ENCODE results near the gene IGFBP2. TPM values are rescaled to one million over a fixed set of nuclear protein-coding genes. Genes with fewer than 3 reads are reported as not detected.
"Not testable (repeated sequence)": the region's sequence is repeated elsewhere in the genome, so short reads cannot be mapped to it uniquely, and the experiment has no call there.

Gene IGFBP2
- 24.0 and 56.2 TPM in 2 replicates for total RNA-seq

GRCh38 chr2:216632952-216633615, at the start of gene IGFBP2:
Gene IGFBP2, plus strand, starts transcription at chr2:216633420. Its CDS starts 104 bp downstream, at chr2:216633524.
- DNase-seq (ENCODE audit: low read depth in 2 of 2): peak in 1 of 2 donors; percentile 40

GRCh38 chr2:216583606-216584005, 49.6 kb upstream of the IGFBP2 start:
- no peak for DNase-seq (ENCODE audit: low read depth in 2 of 2)

GRCh38 chr2:216584112-216584511, 49.1 kb upstream of the IGFBP2 start:
- DNase-seq (ENCODE audit: low read depth in 2 of 2): no peak

GRCh38 chr2:216585441-216585840, 47.8 kb upstream of the IGFBP2 start:
- DNase-seq (ENCODE audit: low read depth in 2 of 2): no peak

GRCh38 chr2:216588861-216589710, 44.1 kb upstream of the IGFBP2 start:
- no peak for DNase-seq (ENCODE audit: low read depth in 2 of 2)

GRCh38 chr2:216589791-216590190, 43.4 kb upstream of the IGFBP2 start:
- DNase-seq (ENCODE audit: low read depth in 2 of 2): peak in 1 of 2 donors; percentile 9

- no peak for DNase-seq (ENCODE audit: low read depth in 2 of 2)
Observed at GRCh38 chr2:216590780-216591179, 42.4 kb upstream of the IGFBP2 start.

- DNase-seq (ENCODE audit: low read depth in 2 of 2): no peak
Observed at GRCh38 chr2:216591480-216591879, 41.7 kb upstream of the IGFBP2 start.

GRCh38 chr2:216594081-216594480, 39.1 kb upstream of the IGFBP2 start:
- DNase-seq (ENCODE audit: low read depth in 2 of 2): no peak

- DNase-seq (ENCODE audit: low read depth in 2 of 2): peak; percentile 82 to 92
Observed at GRCh38 chr2:216596236-216596979, 36.8 kb upstream of the IGFBP2 start.

GRCh38 chr2:216596980-216597509, 36.2 kb upstream of the IGFBP2 start:
- DNase-seq (ENCODE audit: low read depth in 2 of 2): peak; percentile 42 to 68

- not testable (repeated sequence) for DNase-seq (ENCODE audit: low read depth in 2 of 2)
Observed at GRCh38 chr2:216597825-216598224, 35.4 kb upstream of the IGFBP2 start.

- DNase-seq (ENCODE audit: low read depth in 2 of 2): no peak
Observed at GRCh38 chr2:216601632-216602409, 31.4 kb upstream of the IGFBP2 start.

GRCh38 chr2:216603010-216603883, 30.0 kb upstream of the IGFBP2 start:
- DNase-seq (ENCODE audit: low read depth in 2 of 2): no peak

GRCh38 chr2:216603884-216604245, 29.4 kb upstream of the IGFBP2 start:
- no peak for DNase-seq (ENCODE audit: low read depth in 2 of 2)

GRCh38 chr2:216604458-216604857, 28.8 kb upstream of the IGFBP2 start:
- DNase-seq (ENCODE audit: low read depth in 2 of 2): no peak

GRCh38 chr2:216606551-216607276, 26.5 kb upstream of the IGFBP2 start:
- DNase-seq (ENCODE audit: low read depth in 2 of 2): no peak

GRCh38 chr2:216607277-216607560, 26.0 kb upstream of the IGFBP2 start:
- no peak for DNase-seq (ENCODE audit: low read depth in 2 of 2)

GRCh38 chr2:216608525-216608924, 24.7 kb upstream of the IGFBP2 start:
- DNase-seq (ENCODE audit: low read depth in 2 of 2): no peak
